Measurements from ENCODE around the gene LDHAL6B. TPM values are rescaled to one million over a fixed set of nuclear protein-coding genes. Genes with fewer than 3 reads are reported as not detected.

LDHAL6B gene
- total RNA-seq, 1 donor from 2014 or later: not detected

- intact Hi-C loops (cut with DNase I): no loop called here
- no peak for ATAC-seq
These were observed 33.4 kb downstream of the LDHAL6B start for GRCh38 chr15:59240036-59240435.

GRCh38 chr15:59242649-59243048 is 36.0 kb downstream of the LDHAL6B start:
- DNase-seq (ENCODE audit: low spot score) (no peak), ATAC-seq (no peak)
- intact Hi-C loops (cut with DNase I): no loop called here

More at GRCh38 chr15:59240036-59240435, 33.4 kb downstream of the LDHAL6B start:
- no peak for DNase-seq (ENCODE audit: low spot score)

- ATAC-seq (no peak), DNase-seq (ENCODE audit: low spot score) (no peak)
- intact Hi-C loops (cut with DNase I): no loop called here
These were observed 37.0 kb downstream of the LDHAL6B start for GRCh38 chr15:59243622-59244021.

DNA sequence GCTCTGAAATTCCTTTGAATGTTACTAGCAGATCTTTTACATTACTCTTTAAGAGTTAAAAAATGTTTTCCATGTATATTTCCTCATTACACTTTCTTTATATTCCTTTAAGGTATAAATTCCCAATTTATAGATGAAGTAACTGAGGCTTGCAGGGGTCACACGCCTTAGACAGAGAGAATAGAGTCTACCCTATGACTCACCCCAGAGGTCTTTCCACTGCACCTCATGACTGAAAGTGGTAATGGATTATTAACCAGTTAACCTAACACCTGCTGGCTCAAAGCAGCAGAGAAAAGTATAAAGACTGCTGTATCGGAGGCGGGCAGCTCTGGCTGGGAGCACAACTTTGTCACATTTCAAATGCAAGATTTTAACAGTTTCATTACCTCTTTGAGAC is 37.7 kb downstream of the LDHAL6B start:
- DNase-seq (ENCODE audit: low spot score) (no peak), ATAC-seq (no peak)
- intact Hi-C loops (cut with DNase I): no loop called here

- no peak for ATAC-seq
- intact Hi-C loops (cut with DNase I): no loop called here
These were observed 38.9 kb downstream of the LDHAL6B start for GRCh38 chr15:59245559-59245958.

GRCh38 chr15:59247364-59247763 is 40.7 kb downstream of the LDHAL6B start:
- DNase-seq (ENCODE audit: low spot score) (peak; percentile 69), ATAC-seq (peak; percentile 76)
- intact Hi-C loops (cut with DNase I): no loop called here

More at GRCh38 chr15:59245559-59245958, 38.9 kb downstream of the LDHAL6B start:
- DNase-seq (ENCODE audit: low spot score): no peak

- DNase-seq (ENCODE audit: low spot score) (no peak), ATAC-seq (no peak)
- intact Hi-C loops (cut with DNase I): no loop called here
These were observed 43.2 kb downstream of the LDHAL6B start for GRCh38 chr15:59249816-59250215.

DNA sequence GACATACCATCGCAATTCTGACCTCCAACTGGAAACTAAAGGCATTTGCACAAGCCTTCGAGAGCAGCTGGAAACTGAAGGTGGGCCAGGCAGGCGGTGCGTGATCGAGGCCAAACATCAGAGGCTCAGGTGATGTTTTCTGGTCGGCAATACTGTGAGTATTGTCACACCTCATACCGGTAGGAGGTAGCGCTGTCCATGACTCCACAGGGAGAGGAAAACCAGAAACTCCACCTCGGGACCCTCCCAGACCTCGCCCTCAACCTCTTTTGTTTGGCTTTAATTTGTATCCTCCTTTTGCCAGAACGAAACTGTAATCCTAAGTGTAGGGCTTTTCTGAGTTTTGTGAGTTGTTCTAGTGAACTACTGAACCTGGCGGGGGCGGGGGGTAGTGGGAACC is 43.6 kb downstream of the LDHAL6B start:
- ATAC-seq (no peak), DNase-seq (ENCODE audit: low spot score) (no peak)
- intact Hi-C loops (cut with DNase I): no loop called here

DNA sequence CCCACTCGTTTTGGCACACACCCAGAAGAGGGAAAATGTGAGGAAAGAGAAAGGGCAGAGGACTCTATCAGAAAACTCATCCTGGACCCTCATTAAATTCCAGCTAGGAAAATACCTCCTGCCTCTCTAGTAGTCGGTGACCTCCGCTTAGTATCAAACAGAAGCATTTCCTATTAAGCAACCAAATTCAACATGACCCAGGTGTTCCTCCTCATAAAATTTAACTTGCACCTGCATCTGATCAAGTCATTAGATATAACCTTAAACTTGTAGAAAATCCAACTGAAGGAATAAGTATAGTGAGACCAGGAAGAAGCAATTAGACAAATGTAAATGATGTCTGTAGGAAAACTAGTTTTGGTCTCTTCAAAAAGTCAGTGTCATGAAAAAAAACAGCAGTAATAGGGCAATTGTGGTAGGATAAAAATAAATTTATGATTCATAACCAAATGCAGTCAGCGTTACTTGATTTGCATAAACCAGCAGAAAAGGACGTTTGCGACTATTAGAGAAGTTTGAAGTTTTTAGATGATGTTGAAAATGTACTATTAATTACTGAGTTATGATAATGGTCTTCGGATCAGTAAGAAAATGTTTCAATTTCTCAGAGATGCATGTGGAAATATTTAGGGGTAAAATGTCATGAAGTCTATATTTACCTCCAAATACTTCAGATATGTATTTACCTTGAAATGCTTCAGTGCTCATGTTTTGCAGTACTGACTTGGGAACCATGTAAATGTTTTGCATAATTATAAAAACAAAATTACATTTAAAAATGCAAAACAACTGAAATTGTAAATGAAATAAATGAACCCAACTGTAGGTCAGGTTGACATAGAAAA is 44.6 kb downstream of the LDHAL6B start:
- ATAC-seq (no peak), DNase-seq (ENCODE audit: low spot score) (no peak)
- intact Hi-C loops (cut with DNase I): no loop called here

GRCh38 chr15:59252137-59252536 is 45.5 kb downstream of the LDHAL6B start:
- DNase-seq (ENCODE audit: low spot score): no peak
- intact Hi-C loops (cut with DNase I): no loop called here
- no peak for ATAC-seq

- intact Hi-C loops (cut with DNase I): no loop called here
- DNase-seq (ENCODE audit: low spot score): no peak
- no peak for ATAC-seq
These were observed 49.2 kb downstream of the LDHAL6B start for GRCh38 chr15:59255680-59256336.

DNA sequence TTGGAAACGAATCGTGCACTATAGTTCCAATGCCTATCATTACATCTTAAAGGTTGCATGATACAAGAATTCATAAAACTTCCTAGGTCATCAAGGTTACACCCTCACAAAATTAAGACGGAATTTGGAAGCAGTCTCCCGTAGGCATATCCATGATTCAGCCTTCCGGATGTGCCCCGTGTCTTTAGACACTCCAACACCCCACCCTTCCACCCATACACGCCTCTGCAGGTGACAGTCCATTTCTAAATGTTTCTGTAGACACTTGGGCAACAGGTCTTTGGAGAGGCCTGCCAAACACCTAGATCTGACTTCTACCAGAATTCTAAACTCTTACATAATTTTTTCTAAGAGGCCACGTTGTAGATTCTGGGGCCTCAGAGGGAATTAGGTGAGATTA is 49.8 kb downstream of the LDHAL6B start:
- ATAC-seq (no peak), DNase-seq (ENCODE audit: low spot score) (no peak)
- intact Hi-C loops (cut with DNase I): no loop called here

DNA sequence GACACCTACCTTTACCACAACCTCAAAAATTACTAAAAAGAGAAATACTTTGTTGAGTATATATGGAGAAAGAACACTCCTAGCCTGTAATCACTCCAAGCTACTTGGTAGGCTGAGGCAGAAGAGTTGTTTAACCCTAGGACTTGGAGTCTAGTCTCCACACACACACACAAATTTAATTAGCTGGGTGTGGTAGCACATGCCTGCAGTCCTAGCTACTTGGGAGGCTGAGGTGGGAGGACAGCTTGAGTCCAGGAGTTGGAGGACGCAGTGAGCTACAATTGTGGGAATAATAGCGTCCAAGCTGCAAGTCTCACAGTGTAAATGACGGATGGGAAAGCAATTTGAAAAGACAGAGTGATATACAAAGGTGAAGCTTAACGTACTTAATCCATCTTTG is 50.5 kb downstream of the LDHAL6B start:
- no peak for DNase-seq (ENCODE audit: low spot score)
- intact Hi-C loops (cut with DNase I): no loop called here
- no peak for ATAC-seq

Small RNAs within 50 kb of the gene (microRNA-seq; reads per million reads assigned to microRNA genes)
- gene MIR2116: 2.2 reads per million

Other genes starting within 250 kb of the LDHAL6B start
- gene RNF111, start 219.2 kb upstream of the LDHAL6B start, total RNA-seq: 43.6 TPM
- gene CCNB2, start 101.7 kb upstream of the LDHAL6B start, total RNA-seq: 0.80 TPM
- gene MYO1E, start 166.0 kb downstream of the LDHAL6B start, total RNA-seq: 146 TPM
- gene FAM81A, start 231.3 kb downstream of the LDHAL6B start, total RNA-seq: 18.2 TPM